GM21447 (cell line): Measurements from ENCODE around the gene OR1S2.
"Not testable (repeated sequence)": the region's sequence is repeated elsewhere in the genome, so short reads cannot be mapped to it uniquely, and the experiment has no call there.

ENCODE experiments used
- ATAC-seq: cut with Tn5 transposase; IDR thresholded peaks from one replicate; pipeline ENCODE4 v1.9.1; 2021; ENCODE audit not compliant: unreplicated experiment

OR1S2 gene, protein sequence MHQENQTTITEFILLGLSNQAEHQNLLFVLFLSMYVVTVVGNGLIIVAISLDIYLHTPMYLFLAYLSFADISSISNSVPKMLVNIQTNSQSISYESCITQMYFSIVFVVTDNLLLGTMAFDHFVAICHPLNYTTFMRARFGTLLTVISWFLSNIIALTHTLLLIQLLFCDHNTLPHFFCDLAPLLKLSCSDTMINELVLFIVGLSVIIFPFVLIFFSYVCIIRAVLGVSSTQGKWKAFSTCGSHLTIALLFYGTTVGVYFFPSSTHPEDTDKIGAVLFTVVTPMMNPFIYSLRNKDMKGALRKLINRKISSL

GRCh38 chr11:58204042-58204441 is at the start of gene OR1S2:
Gene OR1S2 (minus strand): TSS chr11:58204142. CDS start chr11:58204142, 0 bp downstream.
- no peak for ATAC-seq

DNA sequence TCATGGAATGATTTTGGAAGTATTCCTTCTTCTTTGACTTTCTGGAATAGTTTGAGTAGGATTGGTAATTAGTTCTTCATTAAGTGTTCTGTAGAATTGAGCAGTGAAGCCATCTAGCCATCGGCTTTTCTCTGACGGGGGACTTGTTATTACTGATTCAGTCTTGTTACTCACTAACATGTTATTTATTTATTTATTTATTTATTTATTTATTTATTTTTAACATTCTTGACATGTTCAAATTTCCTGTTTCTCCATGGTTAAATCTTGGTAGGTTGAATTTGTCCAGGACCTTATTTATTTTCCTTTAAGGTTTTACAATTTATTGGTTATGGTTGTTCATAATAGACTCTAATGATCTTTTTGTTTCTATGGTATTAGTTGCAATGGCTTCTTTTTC is 40.0 kb upstream of the OR1S2 start:
- ATAC-seq, result no peak

GRCh38 chr11:58227956-58228615 is 24.1 kb upstream of the OR1S2 start:
- no peak for ATAC-seq

- ATAC-seq, result no peak
Measured at GRCh38 chr11:58222721-58223120, 18.8 kb upstream of the OR1S2 start.

- no peak for ATAC-seq
Measured at GRCh38 chr11:58216476-58216875, 12.5 kb upstream of the OR1S2 start.

DNA sequence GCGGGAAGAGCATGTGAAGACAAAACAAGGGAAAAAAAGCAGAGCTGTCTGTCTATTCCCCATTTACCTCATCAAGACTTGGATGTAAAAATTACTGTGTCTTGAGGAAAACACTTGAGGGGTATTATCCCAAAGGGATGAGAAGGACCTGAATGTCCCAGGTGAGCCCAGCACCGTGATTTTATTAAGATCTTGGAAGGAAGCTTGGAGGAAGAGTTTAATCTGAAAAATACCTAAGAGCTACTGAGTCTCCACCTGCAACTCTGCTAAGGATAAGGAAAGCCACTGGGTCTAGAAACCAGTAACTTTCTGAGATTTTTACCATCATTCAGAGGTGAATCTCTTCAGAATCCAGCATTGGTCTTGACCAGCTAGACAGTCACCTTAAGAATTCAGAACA is 8.5 kb upstream of the OR1S2 start, which contains the start of gene OR1S1:
Gene OR1S1 (plus strand): TSS at position 301 of the 400 bp plus-strand sequence.
- not testable (repeated sequence) for ATAC-seq

DNA sequence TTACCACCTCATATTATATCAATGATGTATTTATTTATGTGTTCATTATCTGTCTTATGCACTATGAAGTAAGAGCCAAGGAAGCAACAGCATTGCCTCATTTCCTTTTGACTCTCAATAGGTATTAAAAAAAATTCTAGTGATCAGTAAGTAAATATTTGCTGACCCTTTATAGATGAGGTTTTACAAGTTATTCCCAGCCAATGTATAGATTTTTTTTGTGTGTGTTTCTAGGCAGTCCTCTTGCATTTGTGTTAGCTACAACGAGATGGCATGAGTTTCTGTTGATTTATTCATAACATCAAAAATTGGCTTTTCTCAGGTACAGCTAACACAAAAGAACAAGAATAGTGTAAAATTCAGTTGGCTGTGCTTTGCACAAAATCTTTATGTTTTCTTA is 4.7 kb downstream of the OR1S2 start:
- no peak for ATAC-seq

GRCh38 chr11:58195939-58196338 is 8.0 kb downstream of the OR1S2 start:
- ATAC-seq, result no peak

GRCh38 chr11:58193391-58193790 is 10.6 kb downstream of the OR1S2 start:
- ATAC-seq, result no peak

GRCh38 chr11:58192229-58192628 is 11.7 kb downstream of the OR1S2 start:
- no peak for ATAC-seq

DNA sequence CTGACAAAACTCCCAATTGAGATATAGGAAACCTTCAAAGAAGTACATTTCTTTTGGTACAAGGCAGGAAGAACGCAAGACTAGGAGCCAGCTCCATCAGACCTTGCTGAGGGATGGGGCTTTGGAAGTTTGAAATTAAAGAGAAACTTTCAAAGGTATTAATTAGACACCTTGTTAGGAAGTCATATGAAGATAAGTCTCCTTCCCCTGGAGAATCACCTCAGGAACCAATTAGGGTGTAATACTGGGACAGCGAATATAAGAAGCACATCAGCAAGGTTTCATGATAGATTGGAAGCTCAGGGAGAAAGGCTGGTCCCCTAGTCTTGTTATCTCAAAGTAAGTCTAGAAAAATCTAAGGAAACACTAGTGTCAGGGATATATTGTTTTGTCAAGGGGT is 15.2 kb downstream of the OR1S2 start, which contains the start of gene OR9Q2:
Gene OR9Q2 (plus strand): TSS at position 301 of the 400 bp plus-strand sequence. CDS start 1,421 bp downstream, outside the sequence.
- ATAC-seq, result no peak

DNA sequence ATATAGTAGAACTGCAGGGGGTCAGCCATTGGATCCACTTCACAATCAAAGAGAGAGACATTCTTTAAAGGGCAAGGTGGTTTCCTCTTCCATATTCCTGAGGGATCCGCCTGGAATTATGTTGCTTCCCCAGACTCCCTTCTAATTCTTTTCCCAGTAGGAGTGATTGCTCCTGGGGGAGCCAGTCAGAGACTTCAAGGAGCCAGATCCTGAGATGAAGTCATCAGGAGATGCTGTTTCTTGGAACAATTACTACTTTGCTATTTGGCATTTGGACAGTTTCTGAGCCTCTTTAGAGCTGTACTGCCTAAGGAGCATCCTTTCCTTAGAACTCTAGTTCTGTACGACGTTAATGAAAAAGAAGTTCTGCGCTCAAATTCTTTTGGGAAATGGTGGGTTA is 17.0 kb downstream of the OR1S2 start:
- ATAC-seq, result no peak

DNA sequence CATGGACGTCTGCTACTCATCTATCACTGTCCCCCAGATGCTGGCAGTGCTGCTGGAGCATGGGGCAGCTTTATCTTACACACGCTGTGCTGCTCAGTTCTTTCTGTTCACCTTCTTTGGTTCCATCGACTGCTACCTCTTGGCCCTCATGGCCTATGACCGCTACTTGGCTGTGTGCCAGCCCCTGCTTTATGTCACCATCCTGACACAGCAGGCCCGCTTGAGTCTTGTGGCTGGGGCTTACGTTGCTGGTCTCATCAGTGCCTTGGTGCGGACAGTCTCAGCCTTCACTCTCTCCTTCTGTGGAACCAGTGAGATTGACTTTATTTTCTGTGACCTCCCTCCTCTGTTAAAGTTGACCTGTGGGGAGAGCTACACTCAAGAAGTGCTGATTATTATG is 24.3 kb downstream of the OR1S2 start:
- no peak for ATAC-seq

DNA sequence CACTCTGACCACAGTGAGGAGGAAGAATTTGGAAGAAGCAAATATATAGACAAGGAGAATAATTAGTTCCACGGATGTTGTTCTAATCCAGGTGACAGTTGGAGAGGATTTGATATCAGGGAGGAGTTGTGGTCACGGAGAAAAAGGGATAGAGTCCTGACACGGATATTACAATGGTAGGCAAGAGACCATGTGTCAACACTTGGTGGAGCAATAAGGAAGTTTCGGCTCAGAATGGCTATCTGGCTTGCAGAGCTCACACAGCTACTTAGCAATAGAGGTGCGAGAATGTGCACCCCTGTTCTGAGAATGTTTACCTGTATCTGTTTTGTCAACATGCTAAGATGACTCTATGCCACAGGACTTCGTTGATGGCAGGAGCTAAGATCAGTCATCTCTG is 25.5 kb downstream of the OR1S2 start:
- ATAC-seq, result no peak

GRCh38 chr11:58177409-58178054 is 26.4 kb downstream of the OR1S2 start:
- no peak for ATAC-seq

DNA sequence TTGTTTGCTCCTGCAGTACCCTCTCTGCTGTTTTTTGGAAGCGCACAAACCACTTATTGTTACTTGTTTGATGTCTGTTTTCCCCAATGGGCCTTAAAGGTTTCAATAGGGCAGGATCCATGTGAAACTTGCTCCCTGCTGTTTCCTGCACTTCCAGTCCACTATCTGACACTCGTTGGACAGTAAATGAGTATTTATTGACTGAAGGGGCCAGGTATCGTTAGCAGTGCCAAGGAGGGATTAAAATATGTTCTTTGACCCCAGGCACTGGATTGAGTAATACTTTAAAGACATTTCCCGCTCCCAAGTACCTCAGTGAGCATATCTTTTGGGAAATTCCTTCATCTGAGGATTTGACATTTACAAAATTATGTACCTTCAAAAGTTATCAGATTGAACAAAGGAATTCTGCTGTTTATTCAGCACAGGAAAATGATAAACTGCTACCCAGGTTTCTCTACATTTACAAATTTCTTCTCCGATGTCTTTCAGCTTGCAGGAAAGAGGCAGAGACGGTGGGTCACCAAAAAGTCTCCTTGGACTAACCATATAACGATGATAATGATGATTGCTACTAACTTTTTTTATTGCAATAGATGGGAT is 38.3 kb downstream of the OR1S2 start:
- ATAC-seq, result no peak

DNA sequence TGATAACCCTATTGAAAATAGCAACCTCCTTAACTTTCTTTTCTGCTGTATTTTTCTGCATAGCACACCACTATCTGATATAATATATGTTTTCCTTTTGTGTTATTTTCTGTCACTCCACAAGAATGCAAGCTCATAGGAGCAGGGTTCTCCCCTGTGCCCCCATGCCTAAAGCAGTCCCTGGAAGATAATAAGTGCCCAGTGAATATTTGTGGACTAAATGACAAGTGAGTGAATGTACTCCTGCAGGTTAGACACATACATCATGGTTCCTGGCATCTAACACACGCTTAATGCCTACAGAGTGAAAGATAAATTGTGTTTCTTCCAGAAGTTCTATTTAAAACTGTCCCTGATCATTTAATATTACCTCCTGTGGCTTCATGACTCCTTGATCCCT is 39.0 kb downstream of the OR1S2 start:
- ATAC-seq, result no peak

DNA sequence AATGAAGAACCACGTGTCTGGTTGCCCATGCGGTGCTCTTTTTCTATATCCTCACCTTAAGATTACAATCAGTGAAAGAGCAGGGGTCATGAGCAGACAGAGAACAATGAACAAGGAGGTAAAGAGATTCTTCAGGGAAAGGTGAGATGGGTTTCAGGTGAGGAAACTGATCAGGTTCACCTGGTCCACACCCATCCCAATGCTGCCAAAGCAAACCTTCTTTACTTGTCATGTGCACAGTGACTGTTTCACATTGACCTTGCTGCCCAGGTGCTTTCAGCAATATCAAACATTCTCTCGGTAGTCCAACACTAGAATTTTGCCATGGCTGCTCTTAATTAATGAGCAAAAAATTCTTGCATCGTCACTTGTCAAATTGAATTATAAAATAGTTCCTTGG is 39.6 kb downstream of the OR1S2 start:
- no peak for ATAC-seq
